HG03342 (cell line): Measurements from ENCODE around the gene ANKRD12.

ENCODE experiments used
- ATAC-seq: cut with Tn5 transposase; IDR thresholded peaks from one replicate; pipeline ENCODE4 v1.9.1; 2021; ENCODE audit warnings: mild to moderate bottlenecking, moderate library complexity; ENCODE audit not compliant: unreplicated experiment

The ANKRD12 gene

GRCh38 chr18:9181275-9181674 lies 44.7 kb downstream of the ANKRD12 start:
- ATAC-seq = no peak

- ATAC-seq = no peak
These were observed 46.3 kb downstream of the ANKRD12 start for GRCh38 chr18:9182852-9183399.

- no peak for ATAC-seq
These were observed 48.5 kb downstream of the ANKRD12 start for GRCh38 chr18:9184998-9185613.

GRCh38 chr18:9188359-9189231 lies 52.0 kb downstream of the ANKRD12 start:
- no peak for ATAC-seq

- ATAC-seq = no peak
These were observed 52.9 kb downstream of the ANKRD12 start for GRCh38 chr18:9189491-9189890.

- ATAC-seq = no peak
These were observed 55.2 kb downstream of the ANKRD12 start for GRCh38 chr18:9191658-9192256.

- ATAC-seq = no peak
These were observed 56.5 kb downstream of the ANKRD12 start for GRCh38 chr18:9193031-9193430.

- ATAC-seq = no peak
These were observed 60.0 kb downstream of the ANKRD12 start for GRCh38 chr18:9196568-9196967.

- no peak for ATAC-seq
These were observed 63.1 kb downstream of the ANKRD12 start for GRCh38 chr18:9199681-9200080.

GRCh38 chr18:9201224-9201623 lies 64.6 kb downstream of the ANKRD12 start:
- no peak for ATAC-seq

GRCh38 chr18:9204659-9205058 lies 68.1 kb downstream of the ANKRD12 start:
- ATAC-seq = no peak

GRCh38 chr18:9206421-9206820 lies 69.8 kb downstream of the ANKRD12 start:
- no peak for ATAC-seq

- ATAC-seq = no peak
These were observed 72.7 kb downstream of the ANKRD12 start for GRCh38 chr18:9209279-9209678.

GRCh38 chr18:9210966-9211365 lies 74.4 kb downstream of the ANKRD12 start:
- ATAC-seq = no peak

GRCh38 chr18:9211955-9212354 lies 75.4 kb downstream of the ANKRD12 start:
- no peak for ATAC-seq

GRCh38 chr18:9215221-9215933 lies 78.8 kb downstream of the ANKRD12 start:
- ATAC-seq = no peak

GRCh38 chr18:9216459-9216858 lies 79.9 kb downstream of the ANKRD12 start:
- no peak for ATAC-seq

- ATAC-seq = no peak
These were observed 81.3 kb downstream of the ANKRD12 start for GRCh38 chr18:9217743-9218451.

GRCh38 chr18:9221040-9221439 lies 84.5 kb downstream of the ANKRD12 start:
- no peak for ATAC-seq

GRCh38 chr18:9221661-9222060 lies 85.1 kb downstream of the ANKRD12 start:
- ATAC-seq = no peak
